Measurements from ENCODE around the gene SH3GLB2.

DNA sequence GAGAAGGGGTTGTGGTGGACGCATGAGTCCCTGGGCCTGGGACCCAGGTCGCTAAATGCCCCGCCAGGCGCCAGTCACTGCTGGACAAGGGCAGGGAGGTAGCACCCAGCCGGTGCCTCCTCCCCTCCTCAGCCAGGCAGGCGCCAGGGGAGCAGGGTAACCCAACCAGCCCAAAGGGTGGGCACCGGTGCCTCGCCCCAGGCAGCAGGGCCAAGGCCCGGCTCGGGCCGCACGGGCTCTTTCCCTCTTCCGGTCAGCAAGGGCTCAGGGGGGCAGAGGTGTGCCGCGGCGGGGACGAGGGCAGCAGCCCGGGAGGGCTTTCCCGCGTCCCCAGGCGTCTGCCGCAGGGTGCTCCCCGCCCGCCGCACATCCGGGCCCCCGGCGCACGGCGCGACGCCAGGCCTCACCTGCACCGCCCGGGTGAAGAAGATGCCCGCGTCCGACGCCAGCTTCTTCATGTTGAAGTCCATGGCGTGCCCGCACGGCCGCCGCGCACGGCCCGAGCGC lies 393 bp downstream of the SH3GLB2 start:
- TF ChIP-seq, protein P1, sequence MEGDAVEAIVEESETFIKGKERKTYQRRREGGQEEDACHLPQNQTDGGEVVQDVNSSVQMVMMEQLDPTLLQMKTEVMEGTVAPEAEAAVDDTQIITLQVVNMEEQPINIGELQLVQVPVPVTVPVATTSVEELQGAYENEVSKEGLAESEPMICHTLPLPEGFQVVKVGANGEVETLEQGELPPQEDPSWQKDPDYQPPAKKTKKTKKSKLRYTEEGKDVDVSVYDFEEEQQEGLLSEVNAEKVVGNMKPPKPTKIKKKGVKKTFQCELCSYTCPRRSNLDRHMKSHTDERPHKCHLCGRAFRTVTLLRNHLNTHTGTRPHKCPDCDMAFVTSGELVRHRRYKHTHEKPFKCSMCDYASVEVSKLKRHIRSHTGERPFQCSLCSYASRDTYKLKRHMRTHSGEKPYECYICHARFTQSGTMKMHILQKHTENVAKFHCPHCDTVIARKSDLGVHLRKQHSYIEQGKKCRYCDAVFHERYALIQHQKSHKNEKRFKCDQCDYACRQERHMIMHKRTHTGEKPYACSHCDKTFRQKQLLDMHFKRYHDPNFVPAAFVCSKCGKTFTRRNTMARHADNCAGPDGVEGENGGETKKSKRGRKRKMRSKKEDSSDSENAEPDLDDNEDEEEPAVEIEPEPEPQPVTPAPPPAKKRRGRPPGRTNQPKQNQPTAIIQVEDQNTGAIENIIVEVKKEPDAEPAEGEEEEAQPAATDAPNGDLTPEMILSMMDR (IDR thresholded peaks at IDR 0.05; ENCODE audit: low read depth, low read length, poor library complexity, severe bottlenecking) = no peak
- TF ChIP-seq EZH2phosphoT487 (IDR thresholded peaks at IDR 0.05; ENCODE audit: borderline replicate concordance, low read length) = no peak

Measured in DOHH2 (cell line).